ENCODE measurements around the gene DAPK3. TPM values are rescaled to one million over a fixed set of nuclear protein-coding genes. Genes with fewer than 3 reads are reported as not detected.
"Not testable (repeated sequence)": the region's sequence is repeated elsewhere in the genome, so short reads cannot be mapped to it uniquely, and the experiment has no call there.

The DAPK3 gene
- total RNA-seq, 4 donors from 2014 or later = 56.5 to 71.8 (median 61.7) TPM

- DNase-seq (ENCODE audit: low spot score in 2 of 2) = no peak
- TF ChIP-seq POLR2A (IDR thresholded peaks at IDR 0.05) = no peak
- TF ChIP-seq POLR2AphosphoS5 (IDR thresholded peaks at IDR 0.05) = no peak
- no peak for TF ChIP-seq CTCF (IDR thresholded peaks at IDR 0.05)
- TF ChIP-seq EP300 (IDR thresholded peaks at IDR 0.05) = no peak
- peak overlapping the region; percentile 22 for H3K4me3 ChIP-seq
Measured at GRCh38 chr19:3950871-3951861, 19.7 kb downstream of the DAPK3 start.

GRCh38 chr19:3949997-3950859 is 20.7 kb downstream of the DAPK3 start:
- no peaks in the 10 kb centered on the region for H3K9me3 ChIP-seq
- no peak for TF ChIP-seq CTCF (IDR thresholded peaks at IDR 0.05)
- TF ChIP-seq POLR2A (IDR thresholded peaks at IDR 0.05) = no peak
- no peak for TF ChIP-seq EP300 (IDR thresholded peaks at IDR 0.05)
- no peak for TF ChIP-seq POLR2AphosphoS5 (IDR thresholded peaks at IDR 0.05)
- DNase-seq (ENCODE audit: low spot score in 2 of 2) = no peak
- H3K4me3 ChIP-seq = peak overlapping the region; percentile 22
- 45% methylated on average over 7 of the region's 20 CpGs for WGBS
- H3K4me1 ChIP-seq = peaks cover 8% of the 10 kb centered on the region
- no peaks in the 10 kb centered on the region for H3K36me3 ChIP-seq
- no peak overlapping the region for H3K27ac ChIP-seq
- H3K27me3 ChIP-seq = no peaks in the 10 kb centered on the region

More at GRCh38 chr19:3950871-3951861, 19.7 kb downstream of the DAPK3 start:
- no peak overlapping the region for H3K27ac ChIP-seq
- no peaks in the 10 kb centered on the region for H3K9me3 ChIP-seq
- no peaks in the 10 kb centered on the region for H3K27me3 ChIP-seq
- H3K36me3 ChIP-seq = peaks cover 8% of the 10 kb centered on the region
- H3K4me1 ChIP-seq = peaks cover 8% of the 10 kb centered on the region
- WGBS = 51% methylated on average over 35 of the region's 41 CpGs

GRCh38 chr19:3949294-3949693 is 21.6 kb downstream of the DAPK3 start:
- no peak overlapping the region for H3K4me3 ChIP-seq
- TF ChIP-seq POLR2A (IDR thresholded peaks at IDR 0.05) = no peak
- TF ChIP-seq CTCF (IDR thresholded peaks at IDR 0.05) = no peak
- no peak for TF ChIP-seq EP300 (IDR thresholded peaks at IDR 0.05)
- TF ChIP-seq POLR2AphosphoS5 (IDR thresholded peaks at IDR 0.05) = no peak
- H3K9me3 ChIP-seq = no peaks in the 10 kb centered on the region
- H3K4me1 ChIP-seq = peaks cover 8% of the 10 kb centered on the region
- no peaks in the 10 kb centered on the region for H3K36me3 ChIP-seq
- DNase-seq (ENCODE audit: low spot score in 2 of 2) = no peak
- H3K27ac ChIP-seq = no peak overlapping the region
- no peaks in the 10 kb centered on the region for H3K27me3 ChIP-seq
- WGBS = no CpG with 5 or more reads among the region's 11 CpGs

GRCh38 chr19:3947316-3947933 is 23.5 kb downstream of the DAPK3 start:
- not testable (repeated sequence) for DNase-seq (ENCODE audit: low spot score in 2 of 2)

GRCh38 chr19:3945838-3946237 is 25.1 kb downstream of the DAPK3 start:
- Histone ChIP-seq H3K4me3 (no peak overlapping the region), H3K9me3 (no peaks in the 10 kb centered on the region), H3K36me3 (no peaks in the 10 kb centered on the region), H3K27ac (no peak overlapping the region), H3K4me1 (no peaks in the 10 kb centered on the region), H3K27me3 (no peaks in the 10 kb centered on the region)
- DNase-seq (ENCODE audit: low spot score in 2 of 2) = no peak
- WGBS = 51% methylated on average over 2 of the region's 2 CpGs
- TF ChIP-seq POLR2A (IDR thresholded peaks at IDR 0.05) (no peak), CTCF (IDR thresholded peaks at IDR 0.05) (no peak), POLR2AphosphoS5 (IDR thresholded peaks at IDR 0.05) (no peak), EP300 (IDR thresholded peaks at IDR 0.05) (no peak)

More at GRCh38 chr19:3947316-3947933, 23.5 kb downstream of the DAPK3 start:
- not testable (repeated sequence) for H3K4me3 ChIP-seq, H3K36me3 ChIP-seq, H3K27me3 ChIP-seq, H3K27ac ChIP-seq, H3K4me1 ChIP-seq, H3K9me3 ChIP-seq
- 89% methylated on average over 15 of the region's 15 CpGs for WGBS
